Left lobe of liver (tissue), 2 donors: ENCODE results near the gene HACE1. TPM values are rescaled to one million over a fixed set of nuclear protein-coding genes. Genes with fewer than 3 reads are reported as not detected.
"Not testable (repeated sequence)": the region's sequence is repeated elsewhere in the genome, so short reads cannot be mapped to it uniquely, and the experiment has no call there.

Experiments
- ATAC-seq: fragments of 200-7000 bp; cut with Tn5 transposase; one replicate; pipeline ENCODE4 v1.9.1; 2020; ENCODE audit warnings: mild to moderate bottlenecking, moderate library complexity
- DNase-seq: peaks from one replicate; pipeline ENCODE4 v3.0.0-alpha.2; 2020; ENCODE audit warnings: low spot score
- total RNA-seq: library from RNA; stranded (reverse); gene quantifications from one replicate; pipeline ENCODE4 v1.2.1, GENCODE V29; 2021
- donor health status: DM: no; HTN: no; CAD: no; lungs with moderate emphysema.
- donor health status: DM: no; HTN: yes; CAD: no.

Gene HACE1
- total RNA-seq, 1 donor from 2014 or later, result 3.1 TPM

- no peak for ATAC-seq
Measured at GRCh38 chr6:104829183-104829958, 30.3 kb downstream of the HACE1 start.

GRCh38 chr6:104828478-104828877, 31.2 kb downstream of the HACE1 start:
- DNase-seq, result no peak
- ATAC-seq, result no peak

More at GRCh38 chr6:104829183-104829958, 30.3 kb downstream of the HACE1 start:
- no peak for DNase-seq

- not testable (repeated sequence) for ATAC-seq, DNase-seq
Measured at GRCh38 chr6:104820820-104821219, 38.9 kb downstream of the HACE1 start.

GRCh38 chr6:104816125-104816524, 43.6 kb downstream of the HACE1 start:
- DNase-seq (no peak), ATAC-seq (no peak)

GRCh38 chr6:104814743-104815142, 45.0 kb downstream of the HACE1 start:
- no peak for DNase-seq
- ATAC-seq, result no peak

GRCh38 chr6:104813552-104813951, 46.2 kb downstream of the HACE1 start:
- no peak for ATAC-seq
- DNase-seq, result no peak

GRCh38 chr6:104809116-104809515, 50.6 kb downstream of the HACE1 start:
- no peak for DNase-seq
- ATAC-seq, result no peak

- not testable (repeated sequence) for DNase-seq, ATAC-seq
Measured at GRCh38 chr6:104805335-104805734, 54.4 kb downstream of the HACE1 start.

- DNase-seq, result no peak
- ATAC-seq, result no peak
Measured at GRCh38 chr6:104799134-104799657, 60.5 kb downstream of the HACE1 start.

- ATAC-seq (no peak), DNase-seq (no peak)
Measured at GRCh38 chr6:104796031-104796785, 63.5 kb downstream of the HACE1 start.

GRCh38 chr6:104795363-104795762, 64.4 kb downstream of the HACE1 start:
- DNase-seq (no peak), ATAC-seq (peak; percentile 84)

- peak; percentile 71 for ATAC-seq
- DNase-seq, result no peak
Measured at GRCh38 chr6:104789770-104790190, 69.9 kb downstream of the HACE1 start.

- no peak for ATAC-seq
- no peak for DNase-seq
Measured at GRCh38 chr6:104788400-104788799, 71.3 kb downstream of the HACE1 start.

- ATAC-seq, result no peak
- DNase-seq, result no peak
Measured at GRCh38 chr6:104787305-104787704, 72.4 kb downstream of the HACE1 start.

- ATAC-seq (no peak), DNase-seq (no peak)
Measured at GRCh38 chr6:104784884-104785283, 74.8 kb downstream of the HACE1 start.

GRCh38 chr6:104771258-104771832, 88.4 kb downstream of the HACE1 start:
- DNase-seq, result no peak
- peak; percentile 71 for ATAC-seq

GRCh38 chr6:104768906-104769305, 90.8 kb downstream of the HACE1 start:
- no peak for ATAC-seq
- DNase-seq, result no peak

GRCh38 chr6:104766595-104766994, 93.1 kb downstream of the HACE1 start:
- ATAC-seq (no peak), DNase-seq (no peak)

- DNase-seq, result no peak
- no peak for ATAC-seq
Measured at GRCh38 chr6:104754788-104755409, 104.8 kb downstream of the HACE1 start.

GRCh38 chr6:104753251-104753650, 106.5 kb downstream of the HACE1 start:
- DNase-seq, result no peak
- ATAC-seq, result no peak

- no peak for DNase-seq
- no peak for ATAC-seq
Measured at GRCh38 chr6:104750449-104750848, 109.3 kb downstream of the HACE1 start.
